AG04450 (cell line): ENCODE measurements around the gene IMPACT. TPM values are rescaled to one million over a fixed set of nuclear protein-coding genes. Genes with fewer than 3 reads are reported as not detected.

ENCODE experiments used
- CTCF ChIA-PET: fragments of 300-600, 350-600 bp; formaldehyde crosslinking; extraction: SDS; loops from one replicate; lab custom pipeline; 2022; ENCODE audit warnings: antibody characterized with exemption, inconsistent platforms; lab: Charles Lee
- POLR2A ChIA-PET: fragments of 350-600 bp; formaldehyde crosslinking; extraction: SDS; loops from one replicate; lab custom pipeline; 2021; ENCODE audit warnings: antibody characterized with exemption, inconsistent platforms; lab: Yijun Ruan, JAX
- DNase-seq: peaks from one replicate; pipeline ENCODE4 v3.0.0-alpha.2; 2011; ENCODE audit warnings: low read depth, low spot score
- H3K27ac ChIP-seq: one replicate; pipeline ENCODE4 v1.5.1; 2012; ENCODE audit warnings: low read depth, low read length, control low read depth
- H3K27me3 ChIP-seq: one replicate; pipeline ENCODE4 v1.6.0; 2012; ENCODE audit warnings: low read length; ENCODE audit not compliant: control insufficient read depth, insufficient read depth
- H3K4me3 ChIP-seq: 2 replicates; pipeline ENCODE4 v1.5.1; 2011; ENCODE audit warnings: mild to moderate bottlenecking, low read depth, low read length, control low read depth
- H3K9me3 ChIP-seq: 2 replicates; pipeline ENCODE4 v1.5.1; 2012; ENCODE audit warnings: low read length; ENCODE audit not compliant: control insufficient read depth, insufficient read depth
- CTCF ChIP-seq: IDR thresholded peaks from 2 replicates; pipeline ENCODE4 v1.5.1; 2011; ENCODE audit warnings: low read depth, low read length, control low read depth, inconsistent platforms
- polyA plus RNA-seq: library from polyadenylated mRNA; depleted of rRNA; stranded (reverse); fragments of >200 nt; gene quantifications from 2 replicates; pipeline ENCODE4 v1.2.3, GENCODE V29; 2011

IMPACT gene
- polyA plus RNA-seq, 1 experiment = 31.7 TPM

- Histone ChIP-seq H3K4me3 (no peak overlapping the region), H3K27me3 (peaks cover 21% of the 10 kb centered on the region), H3K9me3 (no peaks in the 10 kb centered on the region), H3K27ac (no peak overlapping the region)
- TF ChIP-seq CTCF = no peak
- POLR2A ChIA-PET = no interaction called here
- no peak for DNase-seq
- CTCF ChIA-PET = interaction anchor here (0.6 to 4.2 kb wide), 6 partner anchors 50 to 1769 kb away, joined by 3 to 51 read pairs (median 4); no protein-coding TSS in a partner anchor
Measured at GRCh38 chr18:24414349-24415003, 12.0 kb upstream of the IMPACT start.

GRCh38 chr18:24417480-24417879 lies 9.0 kb upstream of the IMPACT start:
- Histone ChIP-seq H3K27me3 (peaks cover 19% of the 10 kb centered on the region), H3K9me3 (no peaks in the 10 kb centered on the region), H3K4me3 (no peak overlapping the region), H3K27ac (no peak overlapping the region)
- no peak for TF ChIP-seq CTCF
- ChIA-PET CTCF (interaction anchor here (0.6 to 1.1 kb wide), 2 partner anchors 38 to 57 kb away, joined by 3 read pairs; no protein-coding TSS in a partner anchor), POLR2A (no interaction called here)
- DNase-seq = no peak

DNA sequence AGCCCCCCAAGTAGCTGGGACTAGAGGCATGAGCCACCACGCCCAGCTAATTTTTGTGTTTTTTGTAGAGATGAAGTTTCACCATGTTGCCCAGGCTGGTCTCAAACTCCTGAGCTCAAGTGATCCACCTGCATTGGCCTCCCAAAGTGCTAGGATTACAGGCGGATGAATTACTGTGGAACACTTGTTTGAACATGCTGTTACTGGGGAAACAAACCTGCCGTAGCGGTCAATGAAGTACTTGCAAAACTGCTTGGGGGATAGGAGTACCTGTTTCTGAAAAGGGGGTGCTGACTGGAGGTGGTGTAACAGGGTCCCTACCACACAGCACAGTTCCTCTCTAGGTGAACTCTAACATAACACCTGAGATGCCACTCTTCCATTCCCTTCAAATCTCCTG lies 5.9 kb upstream of the IMPACT start:
- CTCF ChIA-PET = no interaction called here

GRCh38 chr18:24421831-24422230 lies 4.6 kb upstream of the IMPACT start:
- no peak overlapping the region for H3K27ac ChIP-seq
- POLR2A ChIA-PET = no interaction called here
- no peak overlapping the region for H3K4me3 ChIP-seq
- H3K27me3 ChIP-seq = peaks cover 3% of the 10 kb centered on the region
- DNase-seq = no peak
- no peak for TF ChIP-seq CTCF
- CTCF ChIA-PET = interaction anchor here (0.7 to 1.0 kb wide), 2 partner anchors 25 to 62 kb away, joined by 3 to 4 read pairs; no protein-coding TSS in a partner anchor
- peaks cover 4% of the 10 kb centered on the region; the same call in 1 of the 2 replicates for H3K9me3 ChIP-seq

More for the DNA sequence above, 5.9 kb upstream of the IMPACT start:
- H3K27ac ChIP-seq = no peak overlapping the region
- no peak for DNase-seq
- TF ChIP-seq CTCF = no peak
- H3K9me3 ChIP-seq = no peaks in the 10 kb centered on the region
- H3K27me3 ChIP-seq = peaks cover 10% of the 10 kb centered on the region
- POLR2A ChIA-PET = no interaction called here
- no peak overlapping the region for H3K4me3 ChIP-seq

- H3K4me3 ChIP-seq = peak overlapping the region; percentile 76
- ChIA-PET POLR2A (interaction anchor here (0.6 to 1.6 kb wide), 5 partner anchors 11 to 62 kb away, joined by 3 to 15 read pairs (median 3); partner anchors contain the start of gene OSBPL1A), CTCF (interaction anchor here (1.5 kb wide), 1 partner anchor 63 kb away, joined by 4 read pairs; no protein-coding TSS in a partner anchor)
- H3K27me3 ChIP-seq = no peaks in the 10 kb centered on the region
- no peak for TF ChIP-seq CTCF
- no peak for DNase-seq
- peak overlapping the region; percentile 66 for H3K27ac ChIP-seq
- peaks cover 4% of the 10 kb centered on the region; the same call in 1 of the 2 replicates for H3K9me3 ChIP-seq
Measured at GRCh38 chr18:24426073-24426397, 435 bp upstream of the IMPACT start.
